Liver (tissue), 9 donors: Measurements from ENCODE around the gene PIP4K2C. TPM values are rescaled to one million over a fixed set of nuclear protein-coding genes. Genes with fewer than 3 reads are reported as not detected.

ENCODE experiments used
- DNase-seq: peaks from one replicate; pipeline ENCODE4 v3.0.0-alpha.2; 2017; ENCODE audit warnings: low spot score
- H3K27ac ChIP-seq, 2 donors: one replicate each; pipeline ENCODE4 v1.7.0; 2013; ENCODE audit warnings: inconsistent platforms in 2 of 2, low read length in 2 of 2, control low read depth in 1 of 2, low read depth in 1 of 2, mild to moderate bottlenecking in 1 of 2
- H3K27me3 ChIP-seq, 4 donors: one replicate each; pipeline versions ENCODE4 v1.6.1 to v1.7.0; 2013; ENCODE audit warnings: low read length in 3 of 4, inconsistent platforms in 1 of 4, mild to moderate bottlenecking in 1 of 4, moderate library complexity in 1 of 4; ENCODE audit not compliant: control insufficient read depth in 4 of 4, insufficient read depth in 4 of 4
- H3K36me3 ChIP-seq, 4 donors: one replicate each; pipeline versions ENCODE4 v1.6.1 to v1.7.0; 2013; ENCODE audit warnings: low read length in 3 of 4, mild to moderate bottlenecking in 3 of 4, low read depth in 1 of 4, moderate library complexity in 1 of 4; ENCODE audit not compliant: control insufficient read depth in 4 of 4, insufficient read depth in 3 of 4
- H3K4me1 ChIP-seq, 4 donors: one replicate each; pipeline versions ENCODE4 v1.6.1 to v1.7.0; 2013; ENCODE audit warnings: low read length in 3 of 4, mild to moderate bottlenecking in 3 of 4, moderate library complexity in 1 of 4; ENCODE audit not compliant: control insufficient read depth in 4 of 4, insufficient read depth in 4 of 4
- H3K4me3 ChIP-seq, 3 donors: one replicate each; pipeline versions ENCODE4 v1.6.1 to v1.7.0; 2013; ENCODE audit warnings: low read length in 3 of 3, control low read depth in 1 of 3, low read depth in 1 of 3, mild to moderate bottlenecking in 1 of 3
- H3K9ac ChIP-seq, 2 donors: one replicate each; pipeline ENCODE4 v1.7.0; 2013; ENCODE audit warnings: low read length in 2 of 2, mild to moderate bottlenecking in 2 of 2, moderate library complexity in 2 of 2, control low read depth in 1 of 2, low read depth in 1 of 2
- H3K9me3 ChIP-seq, 4 donors: one replicate each; pipeline versions ENCODE4 v1.6.1 to v1.7.0; 2013; ENCODE audit warnings: low read length in 3 of 4; ENCODE audit not compliant: control insufficient read depth in 4 of 4
- CTCF ChIP-seq: fragments of 150-350 bp; IDR thresholded peaks from 2 replicates; pipeline ENCODE4 v1.5.1; 2017; ENCODE audit warnings: improper control_type of control experiment, low read depth, low read length; ENCODE audit not compliant: missing input control
- EGR1 ChIP-seq, 2 donors: IDR thresholded peaks; 2 replicates each; pipeline ENCODE4 v1.6.1; 2016 to 2018; ENCODE audit warnings: antibody characterized with exemption in 2 of 2, low read depth in 2 of 2
- FOXA1 ChIP-seq: IDR thresholded peaks from 2 replicates; pipeline ENCODE4 v1.6.1; 2016; ENCODE audit warnings: antibody characterized with exemption
- FOXA2 ChIP-seq: IDR thresholded peaks from 2 replicates; pipeline ENCODE4 v1.6.1; 2016; ENCODE audit warnings: antibody characterized with exemption
- GABPA ChIP-seq, 2 donors: IDR thresholded peaks in 1 of 2; conservative IDR thresholded peaks in 1 of 2; 2 replicates each; pipeline ENCODE4 v1.6.1; 2016; ENCODE audit warnings: antibody characterized with exemption in 2 of 2, mild to moderate bottlenecking in 1 of 2, moderate library complexity in 1 of 2
- HNF4G ChIP-seq: IDR thresholded peaks from 2 replicates; pipeline ENCODE4 v1.6.1; 2016; ENCODE audit warnings: antibody characterized with exemption
- JUND ChIP-seq, 2 donors: IDR thresholded peaks; 2 replicates each; pipeline ENCODE4 v1.6.1; 2016; ENCODE audit warnings: antibody characterized with exemption in 2 of 2
- MAX ChIP-seq: IDR thresholded peaks from 2 replicates; pipeline ENCODE4 v1.6.1; 2016; ENCODE audit warnings: antibody characterized with exemption
- NR2F2 ChIP-seq: IDR thresholded peaks from 2 replicates; pipeline ENCODE4 v1.6.1; 2016; ENCODE audit warnings: antibody characterized with exemption
- RAD21 ChIP-seq, 2 donors: IDR thresholded peaks; 2 replicates each; pipeline ENCODE4 v1.6.1; 2016; ENCODE audit warnings: antibody characterized with exemption in 2 of 2, mild to moderate bottlenecking in 2 of 2
- REST ChIP-seq: IDR thresholded peaks from 2 replicates; pipeline ENCODE4 v1.6.1; 2016; ENCODE audit warnings: antibody characterized with exemption, mild to moderate bottlenecking
- RXRA ChIP-seq, 2 donors: IDR thresholded peaks; 2 replicates each; pipeline ENCODE4 v1.6.1; 2017 to 2018; ENCODE audit warnings: antibody characterized with exemption in 2 of 2, mild to moderate bottlenecking in 1 of 2
- SP1 ChIP-seq: IDR thresholded peaks from 2 replicates; pipeline ENCODE4 v1.6.1; 2018; ENCODE audit warnings: antibody characterized with exemption, mild to moderate bottlenecking
- TAF1 ChIP-seq: conservative IDR thresholded peaks from 2 replicates; pipeline ENCODE4 v1.6.1; 2016; ENCODE audit warnings: antibody characterized with exemption, mild to moderate bottlenecking
- WGBS: extraction: QIAGEN DNeasy Blood & Tissue Kit; methylation state at CpG from one replicate; pipeline ENCODE4 v1.1.7; 2013; 5-methylcytosine and 5-hydroxymethylcytosine counted together
- polyA plus RNA-seq, 2 donors: library from polyadenylated mRNA; stranded (reverse) in 1 of 2; unstranded in 1 of 2; fragments of 200-250 nt in 1 of 2; fragments of >200 nt in 1 of 2; fragmentation: Nextera tagmentation in 1 of 2; extraction: Ambion mirVana in 1 of 2; gene quantifications; one replicate each; pipeline versions ENCODE4 v1.2.1 to v1.2.3, GENCODE V29; 2013 to 2015
- total RNA-seq, 2 donors: library from RNA; depleted of rRNA; stranded (reverse); fragments of >200 nt; gene quantifications; one replicate each; pipeline ENCODE4 v1.2.3, GENCODE V29; 2014
- TF ChIP-seq, protein P1 (sequence below): IDR thresholded peaks from 2 replicates; pipeline ENCODE4 v1.6.1; 2016; ENCODE audit warnings: antibody characterized with exemption
- TF ChIP-seq, protein P2 (sequence below): IDR thresholded peaks from 2 replicates; pipeline ENCODE4 v1.6.1; 2016; ENCODE audit warnings: antibody characterized with exemption
- donor health status: healthy.
- donor health status: healthy.
- donor health status: healthy.
- donor health status: healthy.
- donor health status: healthy.

The PIP4K2C gene
- total and polyA plus RNA-seq, 4 donors, result 6.5 to 11.9 (median 9.4) TPM

DNA sequence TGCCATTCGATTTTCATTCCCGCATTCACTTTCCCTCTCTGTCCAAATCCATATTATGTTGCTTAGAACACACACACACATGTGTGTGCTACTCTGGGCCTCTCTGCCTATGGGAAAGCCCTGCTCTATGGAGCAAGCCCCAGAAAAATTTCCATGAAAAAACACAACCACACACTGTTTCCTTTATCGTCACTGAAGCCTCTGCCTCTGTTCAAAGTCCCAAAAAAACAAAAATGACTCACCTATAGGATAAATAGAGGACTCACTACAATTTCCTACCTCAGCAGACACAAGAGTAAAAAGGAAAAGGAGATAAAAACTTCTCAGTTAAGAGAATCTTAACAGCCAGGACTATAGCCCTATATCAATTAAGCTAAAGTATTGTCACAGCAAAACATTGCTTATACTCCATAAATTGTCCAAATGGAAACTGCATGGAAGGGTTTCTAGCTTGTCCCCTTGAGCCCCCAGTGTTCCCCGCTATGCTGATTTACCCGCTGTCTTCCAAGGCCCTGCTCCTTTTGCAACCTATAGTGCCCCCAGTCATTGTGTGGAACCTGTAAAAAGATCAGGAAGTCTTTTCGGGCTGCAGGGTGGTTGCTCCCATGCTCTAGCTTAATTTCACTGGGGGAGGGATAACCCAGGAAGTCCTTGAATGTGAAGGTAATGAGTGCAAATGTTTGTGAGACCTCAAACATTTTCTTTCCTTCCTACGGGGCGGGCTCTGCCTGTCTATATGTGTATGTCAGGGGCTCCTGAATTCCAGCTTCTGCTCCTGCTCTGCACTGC lies 11.1 kb upstream of the PIP4K2C start:
- TF ChIP-seq JUND (IDR thresholded peaks at IDR 0.05), result no peak
- TF ChIP-seq, protein P1, sequence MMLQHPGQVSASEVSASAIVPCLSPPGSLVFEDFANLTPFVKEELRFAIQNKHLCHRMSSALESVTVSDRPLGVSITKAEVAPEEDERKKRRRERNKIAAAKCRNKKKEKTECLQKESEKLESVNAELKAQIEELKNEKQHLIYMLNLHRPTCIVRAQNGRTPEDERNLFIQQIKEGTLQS, result no peak
- TF ChIP-seq NR2F2, result no peak
- TF ChIP-seq RAD21 (IDR thresholded peaks at IDR 0.05), result no peak
- no peak for TF ChIP-seq MAX
- TF ChIP-seq TAF1, result no peak
- TF ChIP-seq FOXA1, result no peak
- no peak for TF ChIP-seq HNF4G
- TF ChIP-seq RXRA (IDR thresholded peaks at IDR 0.05), result no peak
- TF ChIP-seq GABPA (IDR thresholded peaks at IDR 0.05 in 1 of 2, conservative IDR thresholded peaks at IDR 0.05 in 1 of 2), result no peak
- no peak for TF ChIP-seq SP1
- TF ChIP-seq CTCF, result no peak
- TF ChIP-seq EGR1 (IDR thresholded peaks at IDR 0.05; ENCODE audit: low read depth in 2 of 2), result no peak
- no peak for TF ChIP-seq FOXA2
- TF ChIP-seq REST, result no peak
- TF ChIP-seq, protein P2, sequence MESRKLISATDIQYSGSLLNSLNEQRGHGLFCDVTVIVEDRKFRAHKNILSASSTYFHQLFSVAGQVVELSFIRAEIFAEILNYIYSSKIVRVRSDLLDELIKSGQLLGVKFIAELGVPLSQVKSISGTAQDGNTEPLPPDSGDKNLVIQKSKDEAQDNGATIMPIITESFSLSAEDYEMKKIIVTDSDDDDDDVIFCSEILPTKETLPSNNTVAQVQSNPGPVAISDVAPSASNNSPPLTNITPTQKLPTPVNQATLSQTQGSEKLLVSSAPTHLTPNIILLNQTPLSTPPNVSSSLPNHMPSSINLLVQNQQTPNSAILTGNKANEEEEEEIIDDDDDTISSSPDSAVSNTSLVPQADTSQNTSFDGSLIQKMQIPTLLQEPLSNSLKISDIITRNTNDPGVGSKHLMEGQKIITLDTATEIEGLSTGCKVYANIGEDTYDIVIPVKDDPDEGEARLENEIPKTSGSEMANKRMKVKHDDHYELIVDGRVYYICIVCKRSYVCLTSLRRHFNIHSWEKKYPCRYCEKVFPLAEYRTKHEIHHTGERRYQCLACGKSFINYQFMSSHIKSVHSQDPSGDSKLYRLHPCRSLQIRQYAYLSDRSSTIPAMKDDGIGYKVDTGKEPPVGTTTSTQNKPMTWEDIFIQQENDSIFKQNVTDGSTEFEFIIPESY, result no peak
- no peak overlapping the region for H3K9ac ChIP-seq
- H3K27me3 ChIP-seq, result no peaks in the 10 kb centered on the region
- WGBS, result 90% methylated on average over 8 of the region's 8 CpGs
- no peak overlapping the region for H3K27ac ChIP-seq
- no peaks in the 10 kb centered on the region for H3K9me3 ChIP-seq
- DNase-seq, result no peak
- peaks cover 0 to 2% (median 0%) of the 10 kb centered on the region in 4 donors for H3K4me1 ChIP-seq
- H3K36me3 ChIP-seq, result no peaks in the 10 kb centered on the region
- H3K4me3 ChIP-seq, result no peak overlapping the region
